HCT116 (cell line): ENCODE data around the gene ZNF320. TPM values are rescaled to one million over a fixed set of nuclear protein-coding genes. Genes with fewer than 3 reads are reported as not detected.

Source experiments
- ATAC-seq: fragments of 200-7000 bp; cut with Tn5 transposase; 2 replicates; pipeline ENCODE4 v1.9.1; 2020; ENCODE audit warnings: mild to moderate bottlenecking, moderate library complexity
- BruUV-seq: library from RNA; stranded (reverse); fragments of 400-500 nt; replicated peaks from 2 replicates; lab custom pipeline; 2021; lab: Mats Ljungman, UMichigan
- CTCF ChIA-PET: fragments of 300-600 bp; sonication (Branson Sonifier 250); formaldehyde crosslinking; loops from one replicate; lab custom pipeline; 2021; ENCODE audit warnings: antibody characterized with exemption; lab: Charles Lee
- POLR2A ChIA-PET: fragments of 300-600, 350-600 bp; sonication (Branson Sonifier 250); formaldehyde crosslinking; loops from one replicate; lab custom pipeline; 2021; ENCODE audit warnings: antibody characterized with exemption; lab: Charles Lee
- RAD21 ChIA-PET, 2 experiments: fragments of 300-600 bp; sonication (Branson Sonifier 250); formaldehyde crosslinking; loops; one replicate each; lab custom pipeline; 2023; ENCODE audit warnings: low total read pairs in 2 of 2; ENCODE audit not compliant: uncharacterized antibody in 2 of 2, unreplicated experiment in 2 of 2, low non-redundant PET in 1 of 2; lab: Charles Lee
- DNase-seq: peaks from one replicate; pipeline ENCODE4 v3.0.0-alpha.2; 2010; ENCODE audit warnings: low read depth, low spot score
- H2AFZ ChIP-seq: fragments of 200-600 bp; shearing (Covaris generic), sonication (generic); 2 replicates; pipeline ENCODE4 v1.6.1; 2017; ENCODE audit warnings: low read depth, mixed run types, mixed read lengths, antibody characterized with exemption, low read length; ENCODE audit not compliant: poor library complexity, severe bottlenecking
- H3K27ac ChIP-seq: 2 replicates; pipeline ENCODE4 v1.5.1; 2012; ENCODE audit warnings: low read depth, low read length
- H3K27me3 ChIP-seq: fragments of 200-600 bp; sonication (generic); 2 replicates; pipeline ENCODE4 v1.6.1; 2016; ENCODE audit warnings: mixed run types, low read length, mixed read lengths; ENCODE audit not compliant: insufficient read depth
- H3K36me3 ChIP-seq, 2 experiments: fragments of 200-500 bp in 1 of 2; fragments of 200-600 bp in 1 of 2; sonication (Bioruptor generic) in 1 of 2; sonication (generic) in 1 of 2; 2 replicates each; pipeline versions ENCODE4 v1.5.1 to v1.6.1; 2014 to 2016; ENCODE audit warnings: low read length in 2 of 2, inconsistent platforms in 1 of 2, mixed read lengths in 1 of 2, mixed run types in 1 of 2; ENCODE audit not compliant: insufficient read depth in 2 of 2, control insufficient read depth in 1 of 2
- H3K4me1 ChIP-seq, 2 experiments: fragments of 200-600 bp in 1 of 2; sonication (generic) in 1 of 2; 2 replicates each; pipeline versions ENCODE4 v1.5.1 to v1.6.1; 2012 to 2017; ENCODE audit warnings: low read length in 2 of 2, inconsistent platforms in 1 of 2, mild to moderate bottlenecking in 1 of 2, mixed read lengths in 1 of 2, mixed run types in 1 of 2, moderate library complexity in 1 of 2; ENCODE audit not compliant: insufficient read depth in 2 of 2, control insufficient read depth in 1 of 2
- H3K4me2 ChIP-seq: fragments of 200-600 bp; sonication (generic); 2 replicates; pipeline ENCODE4 v1.6.1; 2017; ENCODE audit warnings: mixed run types, low read length, mixed read lengths
- H3K4me3 ChIP-seq, 2 experiments: fragments of 200-600 bp in 1 of 2; sonication (generic) in 1 of 2; replicated peaks in 1 of 2; 2 replicates each; pipeline ENCODE4 v1.5.1; 2011 to 2016; ENCODE audit warnings: low read length in 2 of 2, control low read depth in 1 of 2, low read depth in 1 of 2, mild to moderate bottlenecking in 1 of 2, mixed read lengths in 1 of 2, mixed run types in 1 of 2
- H3K79me2 ChIP-seq: fragments of 200-600 bp; sonication (generic); 2 replicates; pipeline ENCODE4 v1.6.1; 2017; ENCODE audit warnings: mild to moderate bottlenecking, mixed run types, low read length, moderate library complexity, mixed read lengths; ENCODE audit not compliant: insufficient read depth
- H3K9ac ChIP-seq: fragments of 200-600 bp; sonication (generic); 2 replicates; pipeline ENCODE4 v1.6.1; 2016; ENCODE audit warnings: low read length, mixed read lengths
- H3K9me2 ChIP-seq: fragments of 200-600 bp; sonication (generic), shearing (Covaris generic); 2 replicates; pipeline ENCODE4 v1.6.1; 2017; ENCODE audit warnings: mixed run types, mild to moderate bottlenecking, moderate library complexity; ENCODE audit not compliant: insufficient read depth
- H3K9me3 ChIP-seq, 2 experiments: fragments of 200-500 bp in 1 of 2; fragments of 200-600 bp in 1 of 2; sonication (Bioruptor generic) in 1 of 2; sonication (generic) in 1 of 2; 2 replicates each; pipeline ENCODE4 v1.6.1; 2014 to 2017; ENCODE audit warnings: low read length in 2 of 2, mixed read lengths in 2 of 2, inconsistent platforms in 1 of 2, low read depth in 1 of 2, mild to moderate bottlenecking in 1 of 2, mixed run types in 1 of 2, moderate library complexity in 1 of 2; ENCODE audit not compliant: control insufficient read depth in 1 of 2, insufficient read depth in 1 of 2
- H4K20me1 ChIP-seq: fragments of 200-600 bp; sonication (generic), shearing (Covaris generic); 2 replicates; pipeline ENCODE4 v1.6.1; 2017; ENCODE audit warnings: mixed run types, mild to moderate bottlenecking, moderate library complexity; ENCODE audit not compliant: insufficient read depth
- CBX3 ChIP-seq: IDR thresholded peaks from 2 replicates; pipeline ENCODE4 v1.6.1; 2012; ENCODE audit warnings: low read depth
- EGR1 ChIP-seq: IDR thresholded peaks from 2 replicates; pipeline ENCODE4 v1.6.1; 2012; ENCODE audit warnings: low read depth
- EZH2 ChIP-seq: fragments of 200-600 bp; sonication (generic); IDR thresholded peaks from 2 replicates; pipeline ENCODE4 v1.6.1; 2017; ENCODE audit warnings: antibody characterized with exemption, mixed run types
- FOSL1 ChIP-seq: IDR thresholded peaks from 2 replicates; pipeline ENCODE4 v1.6.1; 2012; ENCODE audit warnings: low read depth
- JUND ChIP-seq: IDR thresholded peaks from 2 replicates; pipeline ENCODE4 v1.6.1; 2012
- POLR2AphosphoS5 ChIP-seq: IDR thresholded peaks from 2 replicates; pipeline ENCODE4 v1.6.1; 2011; ENCODE audit warnings: mild to moderate bottlenecking, low read depth, low read length, moderate library complexity
- RAD21 ChIP-seq: IDR thresholded peaks from 2 replicates; pipeline ENCODE4 v1.6.1; 2012; ENCODE audit warnings: low read depth, mild to moderate bottlenecking
- SIN3A ChIP-seq: IDR thresholded peaks from 2 replicates; pipeline ENCODE4 v1.6.1; 2012; ENCODE audit warnings: low read depth
- SP1 ChIP-seq: IDR thresholded peaks from 2 replicates; pipeline ENCODE4 v1.6.1; 2012; ENCODE audit warnings: low read depth
- YY1 ChIP-seq: IDR thresholded peaks from 2 replicates; pipeline ENCODE4 v1.6.1; 2011; ENCODE audit warnings: low read length, low read depth, moderate library complexity, mild to moderate bottlenecking; ENCODE audit not compliant: insufficient replicate concordance; ENCODE audit errors: extremely low read depth
- ZFX ChIP-seq: fragments of 450-650 bp; IDR thresholded peaks from 2 replicates; pipeline ENCODE4 v1.6.1; 2017
- intact Hi-C: fragments of 100-400 bp; cut with micrococcal nuclease; formaldehyde crosslinking; loops from 2 replicates; pipeline ENCODE4 v1.10.0; 2022
- total RNA-seq: library from RNA; stranded (reverse); gene quantifications from one replicate; pipeline ENCODE4 v1.2.1, GENCODE V29; 2021; ENCODE audit not compliant: unreplicated experiment
- TF ChIP-seq, protein P1 (sequence below): IDR thresholded peaks from 2 replicates; pipeline ENCODE4 v1.6.1; 2012

Gene ZNF320
- total RNA-seq, 1 experiment from 2014 or later: 9.2 TPM

GRCh38 chr19:52922841-52923777, 25.7 kb upstream of the ZNF320 start, which contains the start of gene ZNF888 (continued):
- peak; percentile 43; the same call in 1 of the 2 replicates for TF ChIP-seq SP1
- TF ChIP-seq SIN3A: peak; percentile 47; the same call in 1 of the 2 replicates
- no peak for TF ChIP-seq RAD21
- TF ChIP-seq JUND: no peak
- TF ChIP-seq EZH2: no peak
- TF ChIP-seq EGR1: peak; percentile 75

DNA sequence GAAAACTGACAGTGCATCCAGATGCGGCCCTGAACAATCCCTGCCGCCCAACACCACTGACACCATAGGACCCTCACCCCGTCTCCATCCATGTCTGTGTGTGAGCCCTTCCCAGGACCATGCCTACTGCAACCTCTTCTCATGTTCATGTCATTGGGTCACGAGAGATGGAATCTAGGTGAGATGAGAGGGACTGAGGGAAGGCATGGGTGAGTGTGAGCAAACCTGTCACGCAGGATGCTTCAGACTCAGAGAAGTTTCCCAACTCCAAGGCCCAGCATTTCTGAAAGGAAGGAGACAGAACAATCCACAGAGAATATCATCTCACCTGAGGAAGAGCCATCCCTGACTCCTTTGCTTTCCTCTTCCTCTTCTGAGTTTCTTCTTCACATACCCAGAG, 20.1 kb upstream of the ZNF320 start:
- BruUV-seq: no TSS peak

More for the DNA sequence above, 20.1 kb upstream of the ZNF320 start:
- intact Hi-C loops: no loop called here
- H3K27ac ChIP-seq: no peak overlapping the region
- H2AFZ ChIP-seq: no peak overlapping the region
- peaks cover 7% of the 10 kb centered on the region; the same call in 1 of the 2 replicates for H3K79me2 ChIP-seq
- H3K9me2 ChIP-seq: no peaks in the 10 kb centered on the region
- H3K9me3 ChIP-seq: no peaks in the 10 kb centered on the region
- H3K27me3 ChIP-seq: no peaks in the 10 kb centered on the region
- no peaks in the 10 kb centered on the region for H4K20me1 ChIP-seq
- no peak overlapping the region for H3K4me3 ChIP-seq
- H3K36me3 ChIP-seq: 0 out of 4 replicates have a peak, but pooled peaks cover 0 to 7% of the 10 kb centered on the region in 2 experiments
- no peak overlapping the region for H3K4me2 ChIP-seq
- DNase-seq (no peak), ATAC-seq (no peak)
- CTCF ChIA-PET: no interaction called here
- RAD21 ChIA-PET: no interaction called here
- POLR2A ChIA-PET: no interaction called here
- no peak for TF ChIP-seq EZH2
- no peak for TF ChIP-seq EGR1
- no peak for TF ChIP-seq POLR2AphosphoS5
- no peak for TF ChIP-seq CBX3
- no peak for TF ChIP-seq FOSL1
- no peak for TF ChIP-seq RAD21
- TF ChIP-seq YY1: no peak
- TF ChIP-seq ZFX: no peak
- TF ChIP-seq, protein P1, sequence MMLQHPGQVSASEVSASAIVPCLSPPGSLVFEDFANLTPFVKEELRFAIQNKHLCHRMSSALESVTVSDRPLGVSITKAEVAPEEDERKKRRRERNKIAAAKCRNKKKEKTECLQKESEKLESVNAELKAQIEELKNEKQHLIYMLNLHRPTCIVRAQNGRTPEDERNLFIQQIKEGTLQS: no peak
- peaks cover 0 to 3% of the 10 kb centered on the region in 2 experiments; a peak in 1 of 4 replicates for H3K4me1 ChIP-seq
- no peak overlapping the region for H3K9ac ChIP-seq
